ENCODE measurements around the gene TBC1D22A. TPM values are rescaled to one million over a fixed set of nuclear protein-coding genes. Genes with fewer than 3 reads are reported as not detected.

TBC1D22A gene
- total RNA-seq, 1 donor from 2014 or later, result 10.6 TPM

DNA sequence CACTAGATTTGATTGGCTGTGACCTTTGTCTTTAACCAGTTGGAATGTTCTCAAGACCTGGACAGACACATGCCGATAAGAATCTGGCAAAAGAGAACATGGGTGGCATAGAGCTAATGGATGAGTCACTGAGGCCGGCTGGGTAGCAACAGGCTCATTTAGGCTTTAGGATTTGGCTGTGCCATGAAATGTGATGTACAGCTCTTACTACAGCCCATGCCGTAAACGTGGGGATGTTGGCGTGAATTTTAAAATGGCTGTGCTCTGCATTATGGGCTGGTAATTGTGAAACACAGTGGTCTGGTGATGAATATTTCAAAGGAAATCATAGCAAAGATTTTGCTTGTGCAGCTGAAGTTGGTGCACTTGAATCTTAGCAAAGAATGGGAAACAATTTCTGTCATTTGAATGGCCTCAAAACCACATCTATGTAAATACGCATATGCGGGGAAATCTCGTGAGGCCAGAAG is 332.4 kb downstream of the TBC1D22A start:
- H3K4me2 ChIP-seq, result no peak overlapping the region
- TF ChIP-seq, protein P1, sequence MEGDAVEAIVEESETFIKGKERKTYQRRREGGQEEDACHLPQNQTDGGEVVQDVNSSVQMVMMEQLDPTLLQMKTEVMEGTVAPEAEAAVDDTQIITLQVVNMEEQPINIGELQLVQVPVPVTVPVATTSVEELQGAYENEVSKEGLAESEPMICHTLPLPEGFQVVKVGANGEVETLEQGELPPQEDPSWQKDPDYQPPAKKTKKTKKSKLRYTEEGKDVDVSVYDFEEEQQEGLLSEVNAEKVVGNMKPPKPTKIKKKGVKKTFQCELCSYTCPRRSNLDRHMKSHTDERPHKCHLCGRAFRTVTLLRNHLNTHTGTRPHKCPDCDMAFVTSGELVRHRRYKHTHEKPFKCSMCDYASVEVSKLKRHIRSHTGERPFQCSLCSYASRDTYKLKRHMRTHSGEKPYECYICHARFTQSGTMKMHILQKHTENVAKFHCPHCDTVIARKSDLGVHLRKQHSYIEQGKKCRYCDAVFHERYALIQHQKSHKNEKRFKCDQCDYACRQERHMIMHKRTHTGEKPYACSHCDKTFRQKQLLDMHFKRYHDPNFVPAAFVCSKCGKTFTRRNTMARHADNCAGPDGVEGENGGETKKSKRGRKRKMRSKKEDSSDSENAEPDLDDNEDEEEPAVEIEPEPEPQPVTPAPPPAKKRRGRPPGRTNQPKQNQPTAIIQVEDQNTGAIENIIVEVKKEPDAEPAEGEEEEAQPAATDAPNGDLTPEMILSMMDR (IDR thresholded peaks at IDR 0.05), result no peak
- TF ChIP-seq EZH2 (IDR thresholded peaks at IDR 0.05), result no peak
- TF ChIP-seq EZH2phosphoT487 (IDR thresholded peaks at IDR 0.05), result no peak
- no peaks in the 10 kb centered on the region for H3K27me3 ChIP-seq
- Mint-ChIP-seq H3K36me3 (peaks cover 1% of the 10 kb centered on the region), H3K4me3 (no peak overlapping the region), H3K27me3 (ENCODE audit: insufficient read depth, low read depth) (peaks cover 12% of the 10 kb centered on the region), H3K4me1 (peaks cover 34% of the 10 kb centered on the region), H3K9me3 (peaks cover 19% of the 10 kb centered on the region), H3K27ac (no peak overlapping the region)
- no peak for DNase-seq (ENCODE audit: low spot score)
- no peak overlapping the region for H3K27ac ChIP-seq
- no peak overlapping the region for H2AFZ ChIP-seq (replicated peaks)
- no peak overlapping the region for H3K9ac ChIP-seq
- no peaks in the 10 kb centered on the region for H3K36me3 ChIP-seq
- H3F3A ChIP-seq (ENCODE audit: low read depth), result no peaks in the 10 kb centered on the region
- H4K20me1 ChIP-seq (ENCODE audit: low read depth), result no peaks in the 10 kb centered on the region
- H3K4me1 ChIP-seq, result peaks cover 7% of the 10 kb centered on the region
- no peaks in the 10 kb centered on the region for H3K79me2 ChIP-seq (ENCODE audit: low read depth)
- H3K9me3 ChIP-seq (ENCODE audit: low read depth), result no peaks in the 10 kb centered on the region
- H3K4me3 ChIP-seq, result no peak overlapping the region

- peaks cover 10% of the 10 kb centered on the region for H3K27me3 Mint-ChIP-seq (ENCODE audit: insufficient read depth, low read depth)
- H3K4me2 ChIP-seq, result no peak overlapping the region
Observed at GRCh38 chr22:47095395-47096122, 333.1 kb downstream of the TBC1D22A start.

GRCh38 chr22:47098121-47098520 is 335.7 kb downstream of the TBC1D22A start:
- H3K36me3 ChIP-seq, result no peaks in the 10 kb centered on the region
- H3K27ac ChIP-seq, result no peak overlapping the region
- Mint-ChIP-seq H3K9me3 (peaks cover 15% of the 10 kb centered on the region), H3K4me1 (peaks cover 15% of the 10 kb centered on the region), H3K27me3 (ENCODE audit: insufficient read depth, low read depth) (peaks cover 2% of the 10 kb centered on the region), H3K36me3 (peaks cover 1% of the 10 kb centered on the region), H3K4me3 (no peak overlapping the region), H3K27ac (no peak overlapping the region)
- no peaks in the 10 kb centered on the region for H3K9me3 ChIP-seq (ENCODE audit: low read depth)
- H3F3A ChIP-seq (ENCODE audit: low read depth), result no peaks in the 10 kb centered on the region
- H2AFZ ChIP-seq (replicated peaks), result no peak overlapping the region
- no peaks in the 10 kb centered on the region for H4K20me1 ChIP-seq (ENCODE audit: low read depth)
- H3K4me1 ChIP-seq, result peaks cover 6% of the 10 kb centered on the region
- DNase-seq (ENCODE audit: low spot score), result no peak
- H3K79me2 ChIP-seq (ENCODE audit: low read depth), result no peaks in the 10 kb centered on the region
- no peak overlapping the region for H3K4me3 ChIP-seq
- TF ChIP-seq EZH2 (IDR thresholded peaks at IDR 0.05), result no peak
- no peak for TF ChIP-seq EZH2phosphoT487 (IDR thresholded peaks at IDR 0.05)
- TF ChIP-seq, protein P1 (IDR thresholded peaks at IDR 0.05), result no peak
- H3K4me2 ChIP-seq, result no peak overlapping the region
- H3K9ac ChIP-seq, result no peak overlapping the region
- H3K27me3 ChIP-seq, result no peaks in the 10 kb centered on the region

More at GRCh38 chr22:47095395-47096122, 333.1 kb downstream of the TBC1D22A start:
- Histone ChIP-seq H3K36me3 (no peaks in the 10 kb centered on the region), H3K27ac (no peak overlapping the region), H3K9me3 (ENCODE audit: low read depth) (no peaks in the 10 kb centered on the region), H3K4me1 (peaks cover 7% of the 10 kb centered on the region), H3K9ac (no peak overlapping the region), H3F3A (ENCODE audit: low read depth) (no peaks in the 10 kb centered on the region), H3K4me3 (no peak overlapping the region), H4K20me1 (ENCODE audit: low read depth) (no peaks in the 10 kb centered on the region), H2AFZ (replicated peaks) (no peak overlapping the region), H3K27me3 (no peaks in the 10 kb centered on the region), H3K79me2 (ENCODE audit: low read depth) (no peaks in the 10 kb centered on the region)
- no peak for DNase-seq (ENCODE audit: low spot score)
- H3K27ac Mint-ChIP-seq, result no peak overlapping the region
- no peak for TF ChIP-seq EZH2 (IDR thresholded peaks at IDR 0.05)
- TF ChIP-seq EZH2phosphoT487 (IDR thresholded peaks at IDR 0.05), result no peak
- TF ChIP-seq, protein P1 (IDR thresholded peaks at IDR 0.05), result no peak
- peaks cover 19% of the 10 kb centered on the region for H3K9me3 Mint-ChIP-seq
- peaks cover 1% of the 10 kb centered on the region for H3K36me3 Mint-ChIP-seq
- no peak overlapping the region for H3K4me3 Mint-ChIP-seq
- peaks cover 33% of the 10 kb centered on the region for H3K4me1 Mint-ChIP-seq

Measured in neural progenitor cell (in vitro differentiated cells).